ENCODE data around the gene SEMA3B. TPM values are rescaled to one million over a fixed set of nuclear protein-coding genes. Genes with fewer than 3 reads are reported as not detected.

Gene SEMA3B
- total RNA-seq, 2 experiments from 2014 or later: 0.28 to 0.82 TPM

DNA sequence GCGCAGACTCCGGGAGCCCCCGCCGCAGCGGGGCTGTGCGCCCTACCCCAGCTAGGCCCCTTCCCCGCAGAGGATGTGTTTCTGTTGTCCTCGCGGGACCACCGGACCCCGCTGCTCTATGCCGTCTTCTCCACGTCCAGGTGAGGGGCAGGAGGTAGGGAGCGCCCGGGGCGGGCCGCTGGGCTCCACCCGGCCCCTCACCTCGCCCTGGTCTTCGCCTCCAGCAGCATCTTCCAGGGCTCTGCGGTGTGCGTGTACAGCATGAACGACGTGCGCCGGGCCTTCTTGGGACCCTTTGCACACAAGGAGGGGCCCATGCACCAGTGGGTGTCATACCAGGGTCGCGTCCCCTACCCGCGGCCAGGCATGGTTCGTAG is 4.7 kb downstream of the SEMA3B start:
- Histone ChIP-seq H2AFZ (ENCODE audit: low read length) (no peak overlapping the region), H3K79me2 (ENCODE audit: insufficient read depth, low read depth, low read length) (no peaks in the 10 kb centered on the region), H3K4me1 (ENCODE audit: insufficient read depth, low read length, poor library complexity, severe bottlenecking) (peaks cover 5% of the 10 kb centered on the region), H3K4me3 (ENCODE audit: low read depth, low read length, poor library complexity, severe bottlenecking) (no peak overlapping the region), H3K36me3 (ENCODE audit: insufficient read depth, low read length) (no peaks in the 10 kb centered on the region), H3K9me2 (ENCODE audit: insufficient read depth, low read length) (no peaks in the 10 kb centered on the region), H3K9me3 (ENCODE audit: low read length) (no peaks in the 10 kb centered on the region), H4K20me1 (ENCODE audit: insufficient read depth, low read length) (no peaks in the 10 kb centered on the region), H3K27ac (ENCODE audit: low read depth, low read length, poor library complexity, severe bottlenecking) (no peak overlapping the region), H3K4me2 (ENCODE audit: low read length) (no peak overlapping the region)
- POLR2A ChIA-PET: no interaction called here
- TF ChIP-seq, protein P1, sequence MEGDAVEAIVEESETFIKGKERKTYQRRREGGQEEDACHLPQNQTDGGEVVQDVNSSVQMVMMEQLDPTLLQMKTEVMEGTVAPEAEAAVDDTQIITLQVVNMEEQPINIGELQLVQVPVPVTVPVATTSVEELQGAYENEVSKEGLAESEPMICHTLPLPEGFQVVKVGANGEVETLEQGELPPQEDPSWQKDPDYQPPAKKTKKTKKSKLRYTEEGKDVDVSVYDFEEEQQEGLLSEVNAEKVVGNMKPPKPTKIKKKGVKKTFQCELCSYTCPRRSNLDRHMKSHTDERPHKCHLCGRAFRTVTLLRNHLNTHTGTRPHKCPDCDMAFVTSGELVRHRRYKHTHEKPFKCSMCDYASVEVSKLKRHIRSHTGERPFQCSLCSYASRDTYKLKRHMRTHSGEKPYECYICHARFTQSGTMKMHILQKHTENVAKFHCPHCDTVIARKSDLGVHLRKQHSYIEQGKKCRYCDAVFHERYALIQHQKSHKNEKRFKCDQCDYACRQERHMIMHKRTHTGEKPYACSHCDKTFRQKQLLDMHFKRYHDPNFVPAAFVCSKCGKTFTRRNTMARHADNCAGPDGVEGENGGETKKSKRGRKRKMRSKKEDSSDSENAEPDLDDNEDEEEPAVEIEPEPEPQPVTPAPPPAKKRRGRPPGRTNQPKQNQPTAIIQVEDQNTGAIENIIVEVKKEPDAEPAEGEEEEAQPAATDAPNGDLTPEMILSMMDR (conservative IDR thresholded peaks at IDR 0.05; ENCODE audit: low read length): no peak
- no peak for TF ChIP-seq EZH2phosphoT487 (IDR thresholded peaks at IDR 0.05; ENCODE audit: borderline replicate concordance, low read depth, low read length)
- DNase-seq (ENCODE audit: low spot score): no peak
- CTCF ChIA-PET (ENCODE audit: unreplicated experiment): interaction anchor here (0.6 kb wide), 1 partner anchor 9 kb away, joined by 3 read pairs; no protein-coding TSS in a partner anchor
- no TSS peak for BruUV-seq (replicated peaks)
- intact Hi-C loops (cut with micrococcal nuclease; ENCODE audit: unreplicated experiment): loop anchor here (1.0 to 2.0 kb wide), 4 partner anchors 46 to 153 kb away; no protein-coding TSS in a partner anchor

DNA sequence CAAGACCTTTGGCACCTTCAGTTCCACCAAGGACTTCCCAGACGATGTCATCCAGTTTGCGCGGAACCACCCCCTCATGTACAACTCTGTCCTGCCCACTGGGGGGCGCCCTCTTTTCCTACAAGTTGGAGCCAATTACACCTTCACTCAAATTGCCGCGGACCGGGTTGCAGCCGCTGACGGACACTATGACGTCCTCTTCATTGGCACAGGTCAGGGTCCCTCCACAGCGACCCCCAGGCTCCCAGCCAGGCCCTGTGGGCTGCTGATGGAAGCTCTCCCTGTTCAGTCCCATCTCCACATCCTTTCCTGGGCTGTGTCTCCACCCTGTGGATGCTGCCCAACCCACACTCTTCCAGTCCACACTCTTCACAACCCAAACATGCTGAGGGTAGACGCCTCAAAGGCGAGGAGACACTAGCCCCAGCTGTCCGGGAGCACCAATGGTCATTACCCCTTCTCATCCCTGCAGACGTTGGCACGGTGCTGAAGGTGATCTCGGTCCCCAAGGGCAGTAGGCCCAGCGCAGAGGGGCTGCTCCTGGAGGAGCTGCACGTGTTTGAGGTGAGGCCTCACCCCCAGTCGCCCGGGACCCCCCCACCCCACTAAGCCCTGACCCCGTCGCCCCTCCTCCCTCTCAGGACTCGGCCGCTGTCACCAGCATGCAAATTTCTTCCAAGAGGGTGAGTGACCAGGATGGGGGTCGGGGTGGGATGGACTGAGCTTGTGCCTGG is 5.6 kb downstream of the SEMA3B start:
- no peak overlapping the region for H3K4me2 ChIP-seq (ENCODE audit: low read length)
- no peak for TF ChIP-seq EZH2phosphoT487 (IDR thresholded peaks at IDR 0.05; ENCODE audit: borderline replicate concordance, low read depth, low read length)
- TF ChIP-seq, protein P1 (conservative IDR thresholded peaks at IDR 0.05; ENCODE audit: low read length): peak; percentile 97
- H3K9me2 ChIP-seq (ENCODE audit: insufficient read depth, low read length): no peaks in the 10 kb centered on the region
- no peaks in the 10 kb centered on the region for H4K20me1 ChIP-seq (ENCODE audit: insufficient read depth, low read length)
- ChIA-PET CTCF (ENCODE audit: unreplicated experiment) (interaction anchor here (1.2 kb wide), 2 partner anchors 80 to 82 kb away, joined by 3 to 5 read pairs; no protein-coding TSS in a partner anchor), POLR2A (no interaction called here)
- peaks cover 5% of the 10 kb centered on the region for H3K4me1 ChIP-seq (ENCODE audit: insufficient read depth, low read length, poor library complexity, severe bottlenecking)
- no peaks in the 10 kb centered on the region for H3K79me2 ChIP-seq (ENCODE audit: insufficient read depth, low read depth, low read length)
- intact Hi-C loops (cut with micrococcal nuclease; ENCODE audit: unreplicated experiment): loop anchor here (1.0 kb wide), 1 partner anchor 50 kb away; no protein-coding TSS in a partner anchor
- BruUV-seq (replicated peaks): no TSS peak
- DNase-seq (ENCODE audit: low spot score): peak; percentile 77
- H3K36me3 ChIP-seq (ENCODE audit: insufficient read depth, low read length): no peaks in the 10 kb centered on the region
- H3K4me3 ChIP-seq (ENCODE audit: low read depth, low read length, poor library complexity, severe bottlenecking): no peak overlapping the region
- H3K27ac ChIP-seq (ENCODE audit: low read depth, low read length, poor library complexity, severe bottlenecking): no peak overlapping the region
- no peak overlapping the region for H2AFZ ChIP-seq (ENCODE audit: low read length)
- no peaks in the 10 kb centered on the region for H3K9me3 ChIP-seq (ENCODE audit: low read length)
